OCI-LY1 (cell line): Measurements from ENCODE around the gene PTGER3.

Experiments used
- H2AFZ ChIP-seq: fragments of 200-600 bp; sonication (generic), shearing (Covaris generic); 2 replicates; pipeline ENCODE4 v1.6.0; 2014; ENCODE audit warnings: antibody characterized with exemption, mild to moderate bottlenecking, low read length
- H3F3A ChIP-seq: fragments of 200-600 bp; sonication (generic), shearing (Covaris generic); 2 replicates; pipeline ENCODE4 v1.6.0; 2014; ENCODE audit warnings: mild to moderate bottlenecking, antibody characterized with exemption, low read length, moderate library complexity; ENCODE audit not compliant: insufficient read depth
- H3K27ac ChIP-seq: fragments of 200-600 bp; sonication (generic); 2 replicates; pipeline ENCODE4 v1.5.1; 2014; ENCODE audit warnings: low read length, mixed run types, mild to moderate bottlenecking, low read depth; ENCODE audit not compliant: poor library complexity, severe bottlenecking
- H3K27me3 ChIP-seq: fragments of 200-600 bp; sonication (generic); 2 replicates; pipeline ENCODE4 v1.6.0; 2014; ENCODE audit warnings: antibody characterized with exemption, mild to moderate bottlenecking, low read length, moderate library complexity; ENCODE audit not compliant: insufficient read depth
- H3K36me3 ChIP-seq: fragments of 200-600 bp; sonication (generic); 2 replicates; pipeline ENCODE4 v1.6.1; 2014; ENCODE audit warnings: mild to moderate bottlenecking, antibody characterized with exemption, low read length, moderate library complexity, mixed read lengths; ENCODE audit not compliant: insufficient read depth
- H3K4me1 ChIP-seq: fragments of 200-600 bp; sonication (generic); 2 replicates; pipeline ENCODE4 v1.5.1; 2014; ENCODE audit warnings: mild to moderate bottlenecking, low read length, moderate library complexity; ENCODE audit not compliant: insufficient read depth, severe bottlenecking
- H3K4me2 ChIP-seq: fragments of 200-600 bp; sonication (generic), shearing (Covaris generic); 2 replicates; pipeline ENCODE4 v1.6.1; 2014; ENCODE audit warnings: low read length
- H3K4me3 ChIP-seq: fragments of 200-600 bp; sonication (generic); 2 replicates; pipeline ENCODE4 v1.5.1; 2014; ENCODE audit warnings: low read length, low read depth, mild to moderate bottlenecking, mixed read lengths; ENCODE audit not compliant: poor library complexity, severe bottlenecking
- H3K79me2 ChIP-seq: fragments of 200-600 bp; shearing (Covaris generic); 2 replicates; pipeline ENCODE4 v1.6.1; 2016; ENCODE audit warnings: mixed run types, low read length, mixed read lengths; ENCODE audit not compliant: insufficient read depth
- H3K9ac ChIP-seq: fragments of 200-600 bp; sonication (generic), shearing (Covaris generic); 2 replicates; pipeline ENCODE4 v1.6.1; 2014; ENCODE audit warnings: mild to moderate bottlenecking, low read length, mixed read lengths
- H3K9me2 ChIP-seq: fragments of 200-600 bp; sonication (generic), shearing (Covaris generic); 2 replicates; pipeline ENCODE4 v1.6.1; 2014; ENCODE audit warnings: low read depth, mild to moderate bottlenecking, low read length, mixed read lengths
- H3K9me3 ChIP-seq: fragments of 200-600 bp; shearing (Covaris generic); 2 replicates; pipeline ENCODE4 v1.6.1; 2014; ENCODE audit warnings: low read length, mixed read lengths
- H4K20me1 ChIP-seq: fragments of 200-600 bp; sonication (generic), shearing (Covaris generic); 2 replicates; pipeline ENCODE4 v1.6.0; 2016; ENCODE audit warnings: mild to moderate bottlenecking, low read length; ENCODE audit not compliant: insufficient read depth
- CTCF ChIP-seq: fragments of 200-600 bp; sonication (generic), shearing (Covaris generic); IDR thresholded peaks from 2 replicates; pipeline ENCODE4 v1.5.1; 2017; ENCODE audit warnings: mild to moderate bottlenecking, antibody characterized with exemption, low read length, moderate library complexity, mixed read lengths
- EZH2 ChIP-seq: fragments of 200-600 bp; sonication (generic), shearing (Covaris generic); IDR thresholded peaks from 2 replicates; pipeline ENCODE4 v1.8.0; 2017; ENCODE audit warnings: borderline replicate concordance, mixed run types, mild to moderate bottlenecking, antibody characterized with exemption, low read length, moderate library complexity, mixed read lengths

The PTGER3 gene

GRCh38 chr1:71038942-71039341, 8.7 kb downstream of the PTGER3 start:
- Histone ChIP-seq H3K4me2 (no peak overlapping the region), H3K9me2 (no peaks in the 10 kb centered on the region), H4K20me1 (no peaks in the 10 kb centered on the region), H3K79me2 (no peaks in the 10 kb centered on the region), H3K4me1 (no peaks in the 10 kb centered on the region), H3K36me3 (no peaks in the 10 kb centered on the region), H3K27ac (no peak overlapping the region), H3K4me3 (no peak overlapping the region), H3F3A (no peaks in the 10 kb centered on the region), H3K9me3 (no peaks in the 10 kb centered on the region), H3K27me3 (no peaks in the 10 kb centered on the region), H3K9ac (no peak overlapping the region), H2AFZ (no peak overlapping the region)
- TF ChIP-seq EZH2, result no peak
- no peak for TF ChIP-seq CTCF

DNA sequence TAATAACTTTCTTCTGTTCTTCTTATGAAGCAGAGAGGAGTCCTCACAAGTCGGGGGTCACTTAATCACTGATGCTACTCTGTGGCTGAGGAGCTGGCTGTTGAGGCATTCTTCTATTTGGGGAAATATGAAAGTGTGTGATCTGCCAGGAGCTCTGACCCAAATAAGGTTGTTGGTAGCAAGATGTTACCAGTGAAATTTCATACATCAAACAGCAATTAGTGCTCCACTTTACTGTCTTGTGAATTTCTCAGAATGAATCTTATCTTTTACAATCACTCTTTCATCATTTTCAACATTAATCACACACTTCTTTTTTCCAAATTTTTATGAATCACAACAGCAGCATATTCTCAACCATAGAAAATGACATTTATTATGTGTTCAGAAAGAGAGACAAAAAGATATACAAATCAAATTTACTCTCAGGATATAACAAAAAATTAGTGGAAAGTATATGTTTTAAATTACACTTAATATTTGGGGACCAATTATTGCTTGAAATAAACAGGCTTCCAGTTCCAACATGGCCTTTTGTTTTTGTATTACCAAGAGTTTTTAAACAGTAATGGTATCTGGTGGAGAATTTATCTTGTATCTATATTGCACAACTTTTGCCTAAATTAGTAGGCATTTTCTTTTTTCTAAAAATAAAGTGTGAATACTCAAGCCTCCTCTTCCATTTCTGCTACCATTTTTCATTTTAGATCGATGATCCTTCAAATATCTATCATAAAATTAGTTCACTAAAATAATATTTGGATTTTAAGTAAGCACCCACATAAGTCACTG, 9.6 kb downstream of the PTGER3 start:
- Histone ChIP-seq H3K9ac (no peak overlapping the region), H3K4me1 (no peaks in the 10 kb centered on the region), H4K20me1 (no peaks in the 10 kb centered on the region), H3F3A (no peaks in the 10 kb centered on the region), H3K9me2 (no peaks in the 10 kb centered on the region), H3K79me2 (no peaks in the 10 kb centered on the region), H3K36me3 (no peaks in the 10 kb centered on the region), H3K27me3 (no peaks in the 10 kb centered on the region), H2AFZ (no peak overlapping the region), H3K27ac (no peak overlapping the region), H3K4me2 (no peak overlapping the region), H3K9me3 (no peaks in the 10 kb centered on the region), H3K4me3 (no peak overlapping the region)
- TF ChIP-seq EZH2, result no peak

DNA sequence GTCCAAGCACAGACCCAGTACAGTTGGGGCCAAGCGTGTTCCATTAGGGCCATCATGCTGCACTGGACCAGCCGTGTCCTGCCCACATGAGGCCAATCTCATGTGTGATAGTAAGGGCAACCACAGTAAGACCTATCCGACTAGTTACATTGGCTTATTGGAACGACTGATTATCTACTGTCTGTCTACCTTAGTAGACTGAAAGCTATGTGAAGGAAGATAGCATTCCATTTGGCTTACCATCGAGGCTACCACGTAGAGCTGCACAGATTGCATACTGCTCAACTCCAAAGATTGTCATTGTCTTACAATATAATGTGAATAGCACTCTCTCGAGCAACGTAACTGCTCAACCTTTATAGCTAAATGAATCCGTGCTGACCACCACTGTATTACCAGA, 10.6 kb downstream of the PTGER3 start:
- TF ChIP-seq EZH2, result no peak
- TF ChIP-seq CTCF, result no peak
- Histone ChIP-seq H3K4me1 (no peaks in the 10 kb centered on the region), H3K36me3 (no peaks in the 10 kb centered on the region), H3F3A (no peaks in the 10 kb centered on the region), H3K4me2 (no peak overlapping the region), H3K27me3 (no peaks in the 10 kb centered on the region), H2AFZ (no peak overlapping the region), H3K27ac (no peak overlapping the region), H3K9ac (no peak overlapping the region), H3K9me2 (no peaks in the 10 kb centered on the region), H4K20me1 (no peaks in the 10 kb centered on the region), H3K4me3 (no peak overlapping the region), H3K9me3 (no peaks in the 10 kb centered on the region), H3K79me2 (no peaks in the 10 kb centered on the region)

- no peak overlapping the region for H3K4me3 ChIP-seq
- TF ChIP-seq CTCF (no peak), EZH2 (no peak)
Observed at GRCh38 chr1:71033136-71033535, 14.5 kb downstream of the PTGER3 start.

More at GRCh38 chr1:71033136-71033535, 14.5 kb downstream of the PTGER3 start:
- Histone ChIP-seq H3K9me3 (no peaks in the 10 kb centered on the region), H3K9ac (no peak overlapping the region), H3K27me3 (no peaks in the 10 kb centered on the region), H3K27ac (no peak overlapping the region), H2AFZ (no peak overlapping the region), H4K20me1 (no peaks in the 10 kb centered on the region), H3F3A (no peaks in the 10 kb centered on the region), H3K4me2 (no peak overlapping the region), H3K4me1 (no peaks in the 10 kb centered on the region), H3K36me3 (no peaks in the 10 kb centered on the region), H3K9me2 (no peaks in the 10 kb centered on the region), H3K79me2 (no peaks in the 10 kb centered on the region)
